ENCODE results near the gene RGS7BP. TPM values are rescaled to one million over a fixed set of nuclear protein-coding genes. Genes with fewer than 3 reads are reported as not detected.

Gene RGS7BP
- total RNA-seq, 1 experiment from 2014 or later, result 0.33 TPM

DNA sequence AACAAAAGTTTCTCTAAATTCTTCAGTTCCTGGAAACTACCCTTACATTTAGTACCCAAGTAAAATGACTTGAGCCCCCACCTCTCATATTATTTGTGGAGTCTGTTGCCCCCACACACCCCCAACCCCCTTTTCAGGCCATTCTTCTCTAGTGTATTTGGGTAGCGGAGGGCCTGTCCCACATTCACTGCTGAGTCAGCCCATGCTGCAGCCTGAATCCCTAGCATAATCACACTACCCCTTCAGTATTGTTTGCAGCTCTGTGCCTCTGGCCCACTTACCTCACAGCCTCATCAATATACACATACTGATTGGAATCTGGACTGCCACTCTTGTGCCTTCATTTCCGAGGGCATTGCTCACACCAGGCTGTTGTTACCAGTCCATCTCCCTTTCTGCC is 26.8 kb downstream of the RGS7BP start:
- no CpG with 5 or more reads among the region's 2 CpGs for WGBS (ENCODE audit: extremely low coverage, insufficient read length, low lambda C conversion rate)
- H3K23ac ChIP-seq (ENCODE audit: insufficient read length, low read depth, low read length), result no peak overlapping the region

More for the DNA sequence above, 26.8 kb downstream of the RGS7BP start:
- Histone ChIP-seq H4K20me1 (ENCODE audit: control insufficient read depth, insufficient read depth, insufficient read length) (no peaks in the 10 kb centered on the region), H3K18ac (ENCODE audit: insufficient read length, low read depth, low read length) (no peak overlapping the region), H2BK15ac (ENCODE audit: low read depth, low read length) (no peak overlapping the region), H3K27ac (ENCODE audit: insufficient read length, low read depth, low read length) (no peak overlapping the region), H2BK5ac (ENCODE audit: insufficient read length, low read length) (no peak overlapping the region), H3K79me2 (ENCODE audit: insufficient read depth, low read length) (no peaks in the 10 kb centered on the region), H3K14ac (ENCODE audit: insufficient read depth, low read length) (no peak overlapping the region), H3K79me1 (ENCODE audit: insufficient read depth, low read depth, low read length, poor library complexity, severe bottlenecking) (no peaks in the 10 kb centered on the region), H3T11ph (ENCODE audit: low read length) (no peak overlapping the region), H2AFZ (ENCODE audit: low read length) (no peak overlapping the region), H2BK120ac (ENCODE audit: low read depth, low read length, poor library complexity, severe bottlenecking) (no peak overlapping the region), H2BK12ac (ENCODE audit: insufficient read length, low read depth, low read length) (no peak overlapping the region), H3K9me3 (ENCODE audit: control insufficient read depth, low read depth, low read length) (no peaks in the 10 kb centered on the region), H3K27me3 (ENCODE audit: insufficient read depth, low read length) (no peaks in the 10 kb centered on the region), H2AK5ac (ENCODE audit: insufficient read length, low read length) (no peak overlapping the region), H4K5ac (ENCODE audit: insufficient read length, low read depth, low read length) (no peak overlapping the region), H3K23me2 (ENCODE audit: insufficient read length, low read depth, low read length, poor library complexity, severe bottlenecking) (no peaks in the 10 kb centered on the region), H3K9ac (ENCODE audit: extremely low read depth, insufficient read length, low read length) (no peak overlapping the region), H3K56ac (ENCODE audit: insufficient read length, low read depth, low read length) (no peak overlapping the region), H3K4ac (ENCODE audit: low read depth, low read length) (no peak overlapping the region), H2BK20ac (ENCODE audit: low read depth, low read length, poor library complexity, severe bottlenecking) (no peak overlapping the region), H3K4me1 (ENCODE audit: insufficient read depth, low read length) (peaks cover 2% of the 10 kb centered on the region), H3K4me2 (ENCODE audit: insufficient read depth, insufficient read length, low read length) (no peak overlapping the region), H4K8ac (replicated peaks; ENCODE audit: insufficient read length, low read depth, low read length) (no peak overlapping the region), H4K91ac (ENCODE audit: insufficient read length, low read depth, low read length) (no peak overlapping the region)
- H3K4me3 Mint-ChIP-seq, result no peak overlapping the region
- no peak for DNase-seq
- no peak overlapping the region for H3K27ac Mint-ChIP-seq
- TF ChIP-seq, protein P1, sequence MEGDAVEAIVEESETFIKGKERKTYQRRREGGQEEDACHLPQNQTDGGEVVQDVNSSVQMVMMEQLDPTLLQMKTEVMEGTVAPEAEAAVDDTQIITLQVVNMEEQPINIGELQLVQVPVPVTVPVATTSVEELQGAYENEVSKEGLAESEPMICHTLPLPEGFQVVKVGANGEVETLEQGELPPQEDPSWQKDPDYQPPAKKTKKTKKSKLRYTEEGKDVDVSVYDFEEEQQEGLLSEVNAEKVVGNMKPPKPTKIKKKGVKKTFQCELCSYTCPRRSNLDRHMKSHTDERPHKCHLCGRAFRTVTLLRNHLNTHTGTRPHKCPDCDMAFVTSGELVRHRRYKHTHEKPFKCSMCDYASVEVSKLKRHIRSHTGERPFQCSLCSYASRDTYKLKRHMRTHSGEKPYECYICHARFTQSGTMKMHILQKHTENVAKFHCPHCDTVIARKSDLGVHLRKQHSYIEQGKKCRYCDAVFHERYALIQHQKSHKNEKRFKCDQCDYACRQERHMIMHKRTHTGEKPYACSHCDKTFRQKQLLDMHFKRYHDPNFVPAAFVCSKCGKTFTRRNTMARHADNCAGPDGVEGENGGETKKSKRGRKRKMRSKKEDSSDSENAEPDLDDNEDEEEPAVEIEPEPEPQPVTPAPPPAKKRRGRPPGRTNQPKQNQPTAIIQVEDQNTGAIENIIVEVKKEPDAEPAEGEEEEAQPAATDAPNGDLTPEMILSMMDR (conservative IDR thresholded peaks at IDR 0.05), result no peak
- H3K36me3 Mint-ChIP-seq (ENCODE audit: insufficient read depth in 1 of 3, low read depth in 3 of 3), result no peaks in the 10 kb centered on the region
- no peaks in the 10 kb centered on the region for H3K9me3 Mint-ChIP-seq
- H3K27me3 Mint-ChIP-seq (ENCODE audit: low read depth), result no peaks in the 10 kb centered on the region
- peaks cover 5 to 9% of the 10 kb centered on the region in 2 experiments for H3K4me1 Mint-ChIP-seq

Data from H9 (cell line).